Fibroblast of lung (primary cell): Measurements from ENCODE around the gene UTS2B. TPM values are rescaled to one million over a fixed set of nuclear protein-coding genes. Genes with fewer than 3 reads are reported as not detected.
A peak's percentile ranks its signal among the peaks of the same experiment; 100 is the strongest.

Experiments
- DNase-seq, 2 donors: peaks; one replicate each; pipeline versions ENCODE4 v3.0.0 to v3.0.0-alpha.2; 2010; ENCODE audit warnings: low read depth in 2 of 2
- H2AFZ ChIP-seq: 2 replicates; pipeline ENCODE4 v1.5.1; 2012; ENCODE audit warnings: low read length, control low read depth, inconsistent platforms
- H3K27ac ChIP-seq: 2 replicates; pipeline ENCODE4 v1.5.1; 2011; ENCODE audit warnings: low read length, control low read depth; ENCODE audit not compliant: insufficient read depth
- H3K27me3 ChIP-seq: 2 replicates; pipeline ENCODE4 v1.5.1; 2011; ENCODE audit warnings: mild to moderate bottlenecking, low read length; ENCODE audit not compliant: control insufficient read depth, insufficient read depth
- H3K36me3 ChIP-seq: 2 replicates; pipeline ENCODE4 v1.5.1; 2011; ENCODE audit warnings: low read length; ENCODE audit not compliant: control insufficient read depth, insufficient read depth
- H3K4me1 ChIP-seq: 2 replicates; pipeline ENCODE4 v1.5.1; 2011; ENCODE audit warnings: low read length; ENCODE audit not compliant: control insufficient read depth, insufficient read depth; ENCODE audit errors: extremely low read depth
- H3K4me2 ChIP-seq: 2 replicates; pipeline ENCODE4 v1.5.1; 2011; ENCODE audit warnings: low read length, control low read depth; ENCODE audit not compliant: insufficient read depth; ENCODE audit errors: extremely low read depth
- H3K4me3 ChIP-seq, 4 experiments: fragments of 200-600 bp in 1 of 4; sonication (generic) in 1 of 4; replicated peaks in 1 of 4; 2 replicates each; pipeline ENCODE4 v1.5.1; 2011 to 2016; ENCODE audit warnings: low read length in 4 of 4, low read depth in 3 of 4, mild to moderate bottlenecking in 3 of 4, control low read depth in 2 of 4, inconsistent platforms in 1 of 4, mixed read lengths in 1 of 4; ENCODE audit not compliant: insufficient read depth in 1 of 4; ENCODE audit errors: control extremely low read depth in 1 of 4
- H3K79me2 ChIP-seq: 2 replicates; pipeline ENCODE4 v1.5.1; 2012; ENCODE audit warnings: mild to moderate bottlenecking, low read length, inconsistent platforms; ENCODE audit not compliant: control insufficient read depth, insufficient read depth
- H3K9ac ChIP-seq: 2 replicates; pipeline ENCODE4 v1.5.1; 2011; ENCODE audit warnings: mild to moderate bottlenecking, low read length, control low read depth; ENCODE audit not compliant: insufficient read depth
- H3K9me3 ChIP-seq: 2 replicates; pipeline ENCODE4 v1.5.1; 2012; ENCODE audit warnings: low read depth, low read length; ENCODE audit not compliant: control insufficient read depth, insufficient read depth
- H4K20me1 ChIP-seq: 2 replicates; pipeline ENCODE4 v1.5.1; 2011; ENCODE audit warnings: low read length; ENCODE audit not compliant: control insufficient read depth, insufficient read depth; ENCODE audit errors: extremely low read depth
- CTCF ChIP-seq, 2 donors: IDR thresholded peaks in 1 of 2; conservative IDR thresholded peaks in 1 of 2; 1 replicate in 1 of 2; 2 replicates in 1 of 2; pipeline ENCODE4 v1.5.1; 2011 to 2012; ENCODE audit warnings: low read length in 2 of 2, control low read depth in 1 of 2, inconsistent platforms in 1 of 2, low read depth in 1 of 2, mild to moderate bottlenecking in 1 of 2
- EZH2 ChIP-seq: IDR thresholded peaks from 2 replicates; pipeline ENCODE4 v1.5.1; 2012; ENCODE audit warnings: low read length, control low read depth, mild to moderate bottlenecking; ENCODE audit errors: missing control alignments
- polyA plus RNA-seq, 2 donors: library from polyadenylated mRNA; depleted of rRNA in 1 of 2; stranded (reverse) in 1 of 2; unstranded in 1 of 2; fragments of >200 nt; gene quantifications; 2 replicates each; pipeline ENCODE4 v1.2.1, GENCODE V29; 2011 to 2012; ENCODE audit warnings: missing spikeins in 1 of 2
- total RNA-seq: library from RNA; depleted of rRNA; stranded (reverse); fragments of >200 nt; gene quantifications from 2 replicates; pipeline ENCODE4 v1.2.1, GENCODE V29; 2014

Gene UTS2B
- total and polyA plus RNA-seq, 2 donors (not counting 1 experiment from before 2014, with no cell fraction given): 0.99 to 1.3 TPM

GRCh38 chr3:191340351-191340750 lies 10.0 kb upstream of the UTS2B start:
- Histone ChIP-seq H3K4me2 (no peak overlapping the region), H3K79me2 (peaks cover 92% of the 10 kb centered on the region), H3K9ac (no peak overlapping the region), H4K20me1 (no peaks in the 10 kb centered on the region), H3K9me3 (no peaks in the 10 kb centered on the region), H3K36me3 (no peaks in the 10 kb centered on the region), H3K4me3 (no peak overlapping the region), H3K27me3 (no peaks in the 10 kb centered on the region), H3K27ac (no peak overlapping the region), H2AFZ (no peak overlapping the region), H3K4me1 (peaks cover 2% of the 10 kb centered on the region)
- no peak for DNase-seq
- TF ChIP-seq EZH2 (no peak), CTCF (conservative IDR thresholded peaks at IDR 0.05 in 1 of 2, IDR thresholded peaks at IDR 0.05 in 1 of 2; ENCODE audit: low read depth in 1 of 2, low read length in 2 of 2) (no peak)

- no peak overlapping the region for H3K4me2 ChIP-seq
- peaks cover 92% of the 10 kb centered on the region for H3K79me2 ChIP-seq
- no peak for DNase-seq
These were observed 9.1 kb upstream of the UTS2B start for GRCh38 chr3:191339316-191339917.

GRCh38 chr3:191338177-191338488 lies 7.8 kb upstream of the UTS2B start:
- Histone ChIP-seq H3K4me3 (no peak overlapping the region), H3K27me3 (no peaks in the 10 kb centered on the region), H2AFZ (no peak overlapping the region), H3K9ac (no peak overlapping the region), H4K20me1 (no peaks in the 10 kb centered on the region), H3K9me3 (no peaks in the 10 kb centered on the region), H3K4me2 (no peak overlapping the region), H3K36me3 (no peaks in the 10 kb centered on the region), H3K4me1 (peaks cover 8% of the 10 kb centered on the region), H3K79me2 (peaks cover 92% of the 10 kb centered on the region), H3K27ac (peak overlapping the region; percentile 26)
- no peak for TF ChIP-seq CTCF (conservative IDR thresholded peaks at IDR 0.05 in 1 of 2, IDR thresholded peaks at IDR 0.05 in 1 of 2; ENCODE audit: low read depth in 1 of 2, low read length in 2 of 2)
- TF ChIP-seq EZH2: no peak
- no peak for DNase-seq

More at GRCh38 chr3:191339316-191339917, 9.1 kb upstream of the UTS2B start:
- TF ChIP-seq EZH2: no peak
- TF ChIP-seq CTCF (conservative IDR thresholded peaks at IDR 0.05 in 1 of 2, IDR thresholded peaks at IDR 0.05 in 1 of 2; ENCODE audit: low read depth in 1 of 2, low read length in 2 of 2): no peak
- H4K20me1 ChIP-seq: no peaks in the 10 kb centered on the region
- no peak overlapping the region for H3K27ac ChIP-seq
- H3K27me3 ChIP-seq: no peaks in the 10 kb centered on the region
- no peaks in the 10 kb centered on the region for H3K9me3 ChIP-seq
- H2AFZ ChIP-seq: no peak overlapping the region
- peaks cover 3% of the 10 kb centered on the region for H3K4me1 ChIP-seq
- no peak overlapping the region for H3K4me3 ChIP-seq
- H3K36me3 ChIP-seq: no peaks in the 10 kb centered on the region
- no peak overlapping the region for H3K9ac ChIP-seq
